ENCODE data around the gene RGS11. TPM values are rescaled to one million over a fixed set of nuclear protein-coding genes. Genes with fewer than 3 reads are reported as not detected.

Gene RGS11
- under 0.01 TPM in 2 replicates for total RNA-seq (2012; rRNA removed)
- 0.48 and 0.49 TPM in 2 replicates for polyA plus RNA-seq (2012; rRNA removed)
- 0.04 and 0.21 TPM in 2 replicates for polyA plus RNA-seq (2012; cell fraction: cytosol; rRNA removed)
- 6.9 and 12.9 TPM in 2 replicates for polyA plus RNA-seq (2012; cell fraction: nucleus; rRNA removed; ENCODE audit: low replicate concordance)
- percentile 35 among the genes with signal in this experiment for Bru-seq, nascent RNA
- BruChase-seq, experiment 1, labeled RNA remaining after a 6-hour chase = percentile 41 among the genes with signal in this experiment
- BruChase-seq, experiment 2, labeled RNA remaining after a 2-hour chase = percentile 28 among the genes with signal in this experiment
- long read RNA-seq, partial matches to known transcripts = 0 of 4 reads
- long read RNA-seq, other reads (novel, unspliced or antisense) = 3 of 4 reads

DNA sequence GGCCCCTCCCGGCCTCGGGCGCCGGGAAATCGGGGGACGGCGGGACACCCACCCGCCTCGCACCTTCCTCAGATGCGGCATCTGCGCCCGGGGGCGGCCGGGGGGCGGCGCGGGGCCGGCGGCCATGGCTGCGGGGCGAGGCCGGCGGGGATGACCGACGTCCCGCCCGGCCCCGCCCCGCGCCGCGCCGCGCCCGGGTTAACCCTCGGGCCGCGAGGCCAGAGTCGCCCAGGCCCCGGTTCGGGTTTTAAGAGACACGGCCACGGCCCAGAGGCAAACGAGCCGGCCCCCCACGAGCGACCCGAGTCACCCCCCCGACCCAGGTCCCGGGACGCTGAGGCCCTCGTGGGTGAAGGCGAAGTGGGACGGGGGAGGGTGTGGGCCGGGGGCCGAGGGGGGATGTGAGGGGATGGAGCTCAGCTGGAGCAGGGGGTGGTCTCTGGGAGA is at the start of gene RGS11:
TSS of gene RGS11 (minus strand) at position 159 of the 447 bp plus-strand sequence. CDS start at position 126, 33 bp downstream.
- Histone ChIP-seq H3K18ac (ENCODE audit: low read depth, low read length) (no peak within 1 kb of the TSS), H2BK5ac (ENCODE audit: low read depth, low read length, poor library complexity, severe bottlenecking) (no peak within 1 kb of the TSS), H3K4me1 (ENCODE audit: control insufficient read depth, insufficient read depth, low read length) (peaks cover 3% of the 10 kb centered on the region; the same call in 1 of the 2 replicates), H3K4me2 (ENCODE audit: low read depth, low read length) (peak within 1 kb of the TSS; percentile 98), H2AFZ (replicated peaks; ENCODE audit: low read length, poor library complexity) (peak within 1 kb of the TSS; percentile 89), H4K5ac (ENCODE audit: low read depth, low read length) (no peak within 1 kb of the TSS), H2AK9ac (replicated peaks; ENCODE audit: low read depth, low read length, poor library complexity) (peak within 1 kb of the TSS; percentile 3), H4K91ac (ENCODE audit: insufficient read depth, low read depth, low read length) (no peak within 1 kb of the TSS), H3K9ac (ENCODE audit: low read depth, low read length) (no peak within 1 kb of the TSS; the same call in 1 of the 2 replicates), H3K36me3 (ENCODE audit: control insufficient read depth, insufficient read depth, low read length) (no peaks in the 10 kb centered on the region), H3K27ac (ENCODE audit: insufficient read depth, low read length) (no peak within 1 kb of the TSS; the same call in 1 of the 2 replicates), H2BK20ac (ENCODE audit: low read depth, low read length) (no peak within 1 kb of the TSS), H3K14ac (replicated peaks; ENCODE audit: low read depth, low read length) (no peak within 1 kb of the TSS), H3K9me3 (ENCODE audit: control insufficient read depth, insufficient read depth, low read length) (no peaks in the 10 kb centered on the region), H2AK5ac (ENCODE audit: low read depth, low read length) (no peak within 1 kb of the TSS), H2BK15ac (ENCODE audit: low read depth, low read length) (no peak within 1 kb of the TSS), H3K4me3 (ENCODE audit: insufficient read depth, low read depth, low read length) (peak within 1 kb of the TSS; percentile 45), H3K27me3 (ENCODE audit: control insufficient read depth, insufficient read depth, low read length) (peaks cover 37% of the 10 kb centered on the region), H3K79me1 (ENCODE audit: low read depth in 1 of 2, low read length in 2 of 2) (no peaks in the 10 kb centered on the region), H3K56ac (ENCODE audit: extremely low read depth, insufficient read depth, low read length) (no peak within 1 kb of the TSS), H4K20me1 (ENCODE audit: insufficient read depth, low read length) (no peaks in the 10 kb centered on the region), H3K23ac (ENCODE audit: low read depth, low read length) (no peak within 1 kb of the TSS), H4K8ac (ENCODE audit: low read depth in 2 of 2, low read length in 2 of 2) (peak within 1 kb of the TSS in 1 of 2 experiments; percentile 33; a peak in 1 of 4 replicates), H3K9me1 (ENCODE audit: insufficient read depth, low read length) (no peaks in the 10 kb centered on the region), H2BK120ac (ENCODE audit: low read depth, low read length) (no peak within 1 kb of the TSS), H3K4ac (ENCODE audit: low read depth, low read length) (no peak within 1 kb of the TSS)
- DNase-seq = no peak
- no TSS peak for BruUV-seq (replicated peaks)
- TF ChIP-seq MAFK (IDR thresholded peaks at IDR 0.05; ENCODE audit: low read depth, low read length) = no peak
- no peak for TF ChIP-seq RAD21 (IDR thresholded peaks at IDR 0.05; ENCODE audit: low read length)
- TF ChIP-seq MXI1 (IDR thresholded peaks at IDR 0.05; ENCODE audit: borderline replicate concordance, low read depth, low read length) = no peak
- TF ChIP-seq, protein P1, sequence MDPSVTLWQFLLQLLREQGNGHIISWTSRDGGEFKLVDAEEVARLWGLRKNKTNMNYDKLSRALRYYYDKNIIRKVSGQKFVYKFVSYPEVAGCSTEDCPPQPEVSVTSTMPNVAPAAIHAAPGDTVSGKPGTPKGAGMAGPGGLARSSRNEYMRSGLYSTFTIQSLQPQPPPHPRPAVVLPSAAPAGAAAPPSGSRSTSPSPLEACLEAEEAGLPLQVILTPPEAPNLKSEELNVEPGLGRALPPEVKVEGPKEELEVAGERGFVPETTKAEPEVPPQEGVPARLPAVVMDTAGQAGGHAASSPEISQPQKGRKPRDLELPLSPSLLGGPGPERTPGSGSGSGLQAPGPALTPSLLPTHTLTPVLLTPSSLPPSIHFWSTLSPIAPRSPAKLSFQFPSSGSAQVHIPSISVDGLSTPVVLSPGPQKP (IDR thresholded peaks at IDR 0.05; ENCODE audit: borderline replicate concordance, low read depth, low read length) = no peak
- peak; percentile 61 for ATAC-seq (ENCODE audit: low read depth)
- dilution Hi-C loops (cut with HindIII; ENCODE audit: low sequenced_read_pairs, unreplicated experiment) = no loop called here
- POLR2A ChIA-PET (ENCODE audit: unreplicated experiment) = no interaction called here
- intact Hi-C loops (cut with micrococcal nuclease) = no loop called here
- no CpG with 5 or more reads among the region's 56 CpGs for WGBS, 2 experiments (ENCODE audit: extremely low coverage in 2 of 2, insufficient read length in 1 of 2)
- in situ Hi-C loops (cut with MboI; ENCODE audit: low sequenced_read_pairs) = no loop called here
- CTCF ChIA-PET = no interaction called here
